Astrocyte of the spinal cord (primary cell): Measurements from ENCODE around the gene ARSB.

Experiments
- DNase-seq: peaks from one replicate; pipeline ENCODE4 v3.0.0; 2011; ENCODE audit warnings: low read depth, low spot score
- H3K4me3 ChIP-seq: 2 replicates; pipeline ENCODE4 v1.5.1; 2011; ENCODE audit warnings: low read depth, mild to moderate bottlenecking, low read length, moderate library complexity
- in situ Hi-C: cut with HindIII; loops from 2 replicates; pipeline ENCODE4 v1.10.0; 2017; ENCODE audit warnings: low sequenced_read_pairs
- TF ChIP-seq, protein P1 (sequence below): IDR thresholded peaks from 2 replicates; pipeline ENCODE4 v1.5.1; 2012; ENCODE audit warnings: low read depth, mild to moderate bottlenecking, low read length, inconsistent platforms

The ARSB gene

GRCh38 chr5:78975035-78975434 is 10.1 kb downstream of the ARSB start:
- H3K4me3 ChIP-seq = no peak overlapping the region
- in situ Hi-C loops = no loop called here
- TF ChIP-seq, protein P1, sequence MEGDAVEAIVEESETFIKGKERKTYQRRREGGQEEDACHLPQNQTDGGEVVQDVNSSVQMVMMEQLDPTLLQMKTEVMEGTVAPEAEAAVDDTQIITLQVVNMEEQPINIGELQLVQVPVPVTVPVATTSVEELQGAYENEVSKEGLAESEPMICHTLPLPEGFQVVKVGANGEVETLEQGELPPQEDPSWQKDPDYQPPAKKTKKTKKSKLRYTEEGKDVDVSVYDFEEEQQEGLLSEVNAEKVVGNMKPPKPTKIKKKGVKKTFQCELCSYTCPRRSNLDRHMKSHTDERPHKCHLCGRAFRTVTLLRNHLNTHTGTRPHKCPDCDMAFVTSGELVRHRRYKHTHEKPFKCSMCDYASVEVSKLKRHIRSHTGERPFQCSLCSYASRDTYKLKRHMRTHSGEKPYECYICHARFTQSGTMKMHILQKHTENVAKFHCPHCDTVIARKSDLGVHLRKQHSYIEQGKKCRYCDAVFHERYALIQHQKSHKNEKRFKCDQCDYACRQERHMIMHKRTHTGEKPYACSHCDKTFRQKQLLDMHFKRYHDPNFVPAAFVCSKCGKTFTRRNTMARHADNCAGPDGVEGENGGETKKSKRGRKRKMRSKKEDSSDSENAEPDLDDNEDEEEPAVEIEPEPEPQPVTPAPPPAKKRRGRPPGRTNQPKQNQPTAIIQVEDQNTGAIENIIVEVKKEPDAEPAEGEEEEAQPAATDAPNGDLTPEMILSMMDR = no peak
- no peak for DNase-seq

- no peak for DNase-seq
- TF ChIP-seq, protein P1 = no peak
- no peak overlapping the region for H3K4me3 ChIP-seq
- in situ Hi-C loops = loop anchor here (25.0 kb wide), 1 partner anchor 437 kb away; no protein-coding TSS in a partner anchor
These were observed 10.5 kb downstream of the ARSB start for GRCh38 chr5:78974601-78975000.

GRCh38 chr5:78974011-78974410 is 11.1 kb downstream of the ARSB start:
- DNase-seq = no peak
- TF ChIP-seq, protein P1 = no peak
- in situ Hi-C loops = loop anchor here (25.0 kb wide), 1 partner anchor 437 kb away; no protein-coding TSS in a partner anchor
- no peak overlapping the region for H3K4me3 ChIP-seq

DNA sequence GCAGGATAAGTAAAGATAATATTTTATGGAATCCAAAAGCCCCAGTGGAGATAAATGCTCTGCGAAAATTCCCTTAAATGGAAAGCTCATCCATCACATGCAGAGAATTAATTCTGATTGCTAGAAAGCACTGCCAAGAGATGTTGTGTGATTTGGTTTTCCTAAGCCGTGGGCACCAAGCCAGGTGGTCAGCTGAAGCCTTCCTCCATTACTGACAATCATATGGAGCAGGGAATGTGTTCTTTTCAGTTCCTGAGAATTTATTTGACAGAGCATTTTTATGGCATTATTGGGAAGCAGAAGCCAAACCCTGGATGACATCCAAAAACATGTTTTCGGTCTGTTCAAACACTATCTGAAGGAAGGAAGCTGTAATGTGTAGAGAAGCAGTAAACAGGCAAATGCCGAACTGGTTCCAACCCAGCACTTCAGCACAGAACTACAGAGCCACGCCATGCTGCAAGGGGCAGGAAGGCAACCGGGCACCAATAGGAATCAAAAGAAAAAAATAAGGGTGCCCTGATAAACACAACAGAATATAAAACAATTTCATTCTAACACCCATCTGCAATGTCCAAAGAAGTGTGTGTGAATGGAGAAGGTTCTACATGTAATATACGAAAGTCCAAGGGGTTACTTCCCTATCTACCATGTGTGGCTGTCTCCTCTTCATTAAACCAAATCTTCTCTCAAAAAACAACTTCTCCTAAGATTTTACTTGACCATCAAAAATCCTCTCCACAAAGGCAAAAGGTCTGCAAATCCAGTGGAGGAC is 12.3 kb downstream of the ARSB start:
- peak; percentile 37 for DNase-seq
- TF ChIP-seq, protein P1 = no peak
- in situ Hi-C loops = loop anchor here (25.0 kb wide), 1 partner anchor 436 kb away; no protein-coding TSS in a partner anchor
- no peak overlapping the region for H3K4me3 ChIP-seq

DNA sequence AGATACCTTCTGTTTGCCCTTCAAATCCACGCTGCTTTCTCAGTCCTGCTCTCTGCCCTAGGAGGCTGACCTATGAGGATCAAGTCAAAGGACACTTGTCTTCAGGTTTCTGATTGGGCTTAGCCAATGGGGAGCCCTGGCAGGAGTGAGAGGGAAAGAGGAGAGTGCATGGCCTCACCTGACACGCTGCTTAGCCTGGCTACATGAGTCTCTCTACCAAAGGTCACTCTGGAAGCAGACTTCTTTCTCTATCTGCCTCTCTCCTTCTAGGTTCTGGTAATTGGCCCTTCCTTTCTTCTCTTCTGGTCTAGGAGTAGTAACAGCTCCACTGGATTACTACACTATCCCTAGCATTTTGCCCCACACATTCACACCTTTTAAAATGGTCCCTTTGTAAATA is 13.1 kb downstream of the ARSB start:
- no peak for DNase-seq
- TF ChIP-seq, protein P1 = no peak
- in situ Hi-C loops = loop anchor here (25.0 kb wide), 1 partner anchor 435 kb away; no protein-coding TSS in a partner anchor
- H3K4me3 ChIP-seq = no peak overlapping the region

GRCh38 chr5:78968781-78969180 is 16.3 kb downstream of the ARSB start:
- in situ Hi-C loops = loop anchor here (25.0 kb wide), 1 partner anchor 431 kb away; no protein-coding TSS in a partner anchor
- H3K4me3 ChIP-seq = no peak overlapping the region
- TF ChIP-seq, protein P1 = no peak
- no peak for DNase-seq
